Superior temporal gyrus (tissue), 1 donor: Measurements from ENCODE around the gene FOXM1.

Experiments used
- DNase-seq: peaks from one replicate; pipeline ENCODE4 v3.0.0-alpha.2; 2016; ENCODE audit errors: extremely low spot score

The FOXM1 gene

GRCh38 chr12:2877047-2877952 is at the start of gene FOXM1, which contains the start of gene RHNO1:
TSS of gene FOXM1 (minus strand) at chr12:2877174. CDS start at chr12:2874478, 2,696 bp downstream.
TSS of gene RHNO1 (plus strand) at chr12:2877223. CDS start at chr12:2885367, 8,144 bp downstream.
- DNase-seq = peak; percentile 96

- no peak for DNase-seq
Observed at GRCh38 chr12:2925322-2925995, 48.5 kb upstream of the FOXM1 start.

GRCh38 chr12:2924019-2924418 is 47.0 kb upstream of the FOXM1 start:
- no peak for DNase-seq

GRCh38 chr12:2923057-2923456 is 46.1 kb upstream of the FOXM1 start:
- no peak for DNase-seq

- no peak for DNase-seq
Observed at GRCh38 chr12:2922329-2922728, 45.4 kb upstream of the FOXM1 start.

- DNase-seq = no peak
Observed at GRCh38 chr12:2919249-2919648, 42.3 kb upstream of the FOXM1 start.

- DNase-seq = no peak
Observed at GRCh38 chr12:2912216-2912575, 35.2 kb upstream of the FOXM1 start.

- DNase-seq = no peak
Observed at GRCh38 chr12:2904260-2904659, 27.3 kb upstream of the FOXM1 start.

- peak; percentile 84 for DNase-seq
Observed at GRCh38 chr12:2902272-2902880, 25.4 kb upstream of the FOXM1 start.

- DNase-seq = no peak
Observed at GRCh38 chr12:2900642-2901041, 23.7 kb upstream of the FOXM1 start.

GRCh38 chr12:2897418-2897817 is 20.4 kb upstream of the FOXM1 start:
- no peak for DNase-seq

- DNase-seq = no peak
Observed at GRCh38 chr12:2895511-2895910, 18.5 kb upstream of the FOXM1 start.

GRCh38 chr12:2895051-2895451 is 18.1 kb upstream of the FOXM1 start:
- no peak for DNase-seq

- DNase-seq = no peak
Observed at GRCh38 chr12:2893007-2893406, 16.0 kb upstream of the FOXM1 start.

GRCh38 chr12:2892246-2892645 is 15.3 kb upstream of the FOXM1 start:
- DNase-seq = no peak

- DNase-seq = peak; percentile 50
Observed at GRCh38 chr12:2891240-2892053, 14.5 kb upstream of the FOXM1 start.

- DNase-seq = peak; percentile 98
Observed at GRCh38 chr12:2890388-2891239, 13.6 kb upstream of the FOXM1 start, which contains the start of gene TULP3. TSS of gene TULP3 (plus strand) at chr12:2890891. CDS start at chr12:2890948, 57 bp downstream.

GRCh38 chr12:2890001-2890387 is 13.0 kb upstream of the FOXM1 start:
- no peak for DNase-seq

- no peak for DNase-seq
Observed at GRCh38 chr12:2886768-2887450, 9.9 kb upstream of the FOXM1 start.

GRCh38 chr12:2884810-2885209 is 7.8 kb upstream of the FOXM1 start:
- no peak for DNase-seq
